ENCODE measurements around the gene ANO10.
A peak's percentile ranks its signal among the peaks of the same experiment; 100 is the strongest.
"Not testable (repeated sequence)": the region's sequence is repeated elsewhere in the genome, so short reads cannot be mapped to it uniquely, and the experiment has no call there.

Gene ANO10

DNA sequence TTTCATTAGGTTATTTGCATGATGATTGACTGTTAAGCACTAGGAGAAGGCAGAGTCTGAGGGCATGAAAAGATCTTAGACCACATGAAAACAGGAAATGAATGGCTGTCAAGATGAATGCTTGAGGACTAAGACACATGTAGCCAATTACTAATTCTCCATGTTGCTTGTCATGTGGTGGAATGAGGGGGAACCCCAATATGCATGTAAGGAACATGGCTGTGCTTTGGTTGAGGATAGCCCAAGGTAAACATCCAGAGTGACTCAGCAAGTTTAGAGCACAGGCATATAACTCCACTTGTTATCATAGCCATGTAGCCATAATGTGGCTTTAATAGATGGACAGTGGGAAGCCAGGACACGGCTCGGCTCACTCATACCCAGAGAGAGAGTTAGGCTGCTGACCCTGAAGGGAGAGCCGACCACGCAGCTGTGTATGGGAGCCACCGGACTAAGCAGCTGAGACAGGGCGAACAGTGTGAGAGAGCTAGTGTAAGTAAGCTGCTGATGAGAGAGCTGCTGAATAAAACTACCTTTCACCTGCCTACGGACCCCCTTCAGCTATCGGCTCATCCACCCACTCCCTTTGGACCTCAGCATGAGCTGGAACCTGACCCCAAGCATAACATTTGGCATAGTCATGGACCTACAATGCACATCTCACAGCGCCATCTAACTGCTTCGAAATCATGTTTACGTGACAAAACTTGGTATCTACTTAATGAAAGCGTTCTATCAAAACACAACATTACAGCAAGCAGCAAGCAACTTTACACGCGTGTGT lies 37.6 kb downstream of the ANO10 start:
- DNase-seq (ENCODE audit: extremely low spot score, insufficient read length, low read depth) (no peak), FAIRE-seq (no peak)

GRCh38 chr3:43583481-43583880 lies 38.3 kb downstream of the ANO10 start:
- no peak for FAIRE-seq
- DNase-seq (ENCODE audit: extremely low spot score, insufficient read length, low read depth): no peak

GRCh38 chr3:43582866-43583265 lies 38.9 kb downstream of the ANO10 start:
- FAIRE-seq (no peak), DNase-seq (ENCODE audit: extremely low spot score, insufficient read length, low read depth) (no peak)

GRCh38 chr3:43581343-43581742 lies 40.5 kb downstream of the ANO10 start:
- DNase-seq (ENCODE audit: extremely low spot score, insufficient read length, low read depth) (no peak), FAIRE-seq (no peak)

DNA sequence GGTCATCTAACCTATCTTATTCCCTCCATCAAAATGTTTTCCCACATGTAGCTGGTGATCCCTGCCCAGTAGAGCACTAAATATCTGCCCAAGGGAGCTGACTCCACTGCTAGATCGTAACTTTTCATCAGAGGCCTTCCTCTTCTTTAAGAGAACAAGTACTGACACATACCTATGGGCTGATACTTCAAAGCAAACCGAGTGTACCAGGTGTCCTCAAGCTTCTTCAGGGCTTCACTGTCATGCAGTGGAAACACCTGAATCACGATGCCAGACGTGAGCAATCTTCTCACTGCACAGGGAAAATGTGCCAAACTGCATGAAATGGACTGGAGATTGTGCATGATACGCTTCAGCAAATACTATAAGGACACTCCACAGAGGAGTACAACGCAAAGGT lies 41.6 kb downstream of the ANO10 start:
- DNase-seq (ENCODE audit: extremely low spot score, insufficient read length, low read depth): no peak
- no peak for FAIRE-seq

GRCh38 chr3:43573576-43573975 lies 48.2 kb downstream of the ANO10 start:
- DNase-seq (ENCODE audit: extremely low spot score, insufficient read length, low read depth): no peak
- FAIRE-seq: no peak

DNA sequence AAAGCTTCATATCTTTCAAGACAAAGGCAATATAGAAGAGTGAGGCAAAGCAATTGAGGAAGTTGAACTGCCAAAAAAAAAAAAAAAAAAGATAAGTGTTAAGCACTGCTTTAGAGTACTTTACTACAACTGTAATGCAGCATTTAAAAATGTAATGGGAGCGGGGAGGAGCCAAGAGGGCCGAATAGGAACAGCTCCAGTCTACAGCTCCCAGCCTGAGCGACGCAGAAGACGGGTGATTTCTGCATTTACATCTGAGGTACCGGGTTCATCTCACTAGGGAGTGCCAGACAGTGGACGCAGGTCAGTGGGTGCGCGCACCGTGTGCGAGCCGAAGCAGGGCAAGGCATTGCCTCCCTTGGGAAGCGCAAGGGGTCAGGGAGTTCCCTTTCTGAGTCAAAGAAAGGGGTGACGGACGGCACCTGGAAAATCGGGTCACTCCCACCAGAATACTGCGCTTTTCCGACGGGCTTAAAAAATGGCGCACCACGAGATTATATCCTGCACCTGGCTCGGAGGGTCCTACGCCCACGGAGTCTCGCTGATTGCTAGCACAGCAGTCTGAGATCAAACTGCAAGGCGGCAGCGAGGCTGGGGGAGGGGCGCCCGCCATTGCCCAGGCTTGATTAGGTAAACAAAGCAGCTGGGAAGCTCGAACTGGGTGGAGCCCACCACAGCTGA lies 56.0 kb downstream of the ANO10 start:
- not testable (repeated sequence) for DNase-seq (ENCODE audit: extremely low spot score, insufficient read length, low read depth); FAIRE-seq

GRCh38 chr3:43559961-43560360 lies 61.9 kb downstream of the ANO10 start:
- FAIRE-seq (no peak), DNase-seq (ENCODE audit: extremely low spot score, insufficient read length, low read depth) (no peak)

DNA sequence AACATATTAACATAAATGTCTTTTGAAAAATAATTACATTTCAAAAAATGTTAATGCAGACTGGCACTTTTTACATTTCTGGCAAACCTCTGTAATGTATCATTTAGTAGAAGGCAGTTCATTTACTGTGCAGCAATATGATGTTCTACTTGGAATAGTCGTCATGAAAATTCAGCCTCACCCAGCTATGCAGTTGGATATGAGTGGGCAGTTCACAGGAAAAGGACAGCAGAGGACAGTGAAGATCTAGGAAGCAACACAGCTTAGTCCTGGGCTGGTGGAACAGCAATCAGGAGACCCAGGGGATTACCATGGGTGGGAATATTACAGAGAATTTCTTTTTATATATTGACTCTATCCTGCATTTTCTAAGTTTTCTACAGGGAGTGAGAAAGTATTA lies 63.6 kb downstream of the ANO10 start:
- FAIRE-seq (no peak), DNase-seq (ENCODE audit: extremely low spot score, insufficient read length, low read depth) (no peak)

DNA sequence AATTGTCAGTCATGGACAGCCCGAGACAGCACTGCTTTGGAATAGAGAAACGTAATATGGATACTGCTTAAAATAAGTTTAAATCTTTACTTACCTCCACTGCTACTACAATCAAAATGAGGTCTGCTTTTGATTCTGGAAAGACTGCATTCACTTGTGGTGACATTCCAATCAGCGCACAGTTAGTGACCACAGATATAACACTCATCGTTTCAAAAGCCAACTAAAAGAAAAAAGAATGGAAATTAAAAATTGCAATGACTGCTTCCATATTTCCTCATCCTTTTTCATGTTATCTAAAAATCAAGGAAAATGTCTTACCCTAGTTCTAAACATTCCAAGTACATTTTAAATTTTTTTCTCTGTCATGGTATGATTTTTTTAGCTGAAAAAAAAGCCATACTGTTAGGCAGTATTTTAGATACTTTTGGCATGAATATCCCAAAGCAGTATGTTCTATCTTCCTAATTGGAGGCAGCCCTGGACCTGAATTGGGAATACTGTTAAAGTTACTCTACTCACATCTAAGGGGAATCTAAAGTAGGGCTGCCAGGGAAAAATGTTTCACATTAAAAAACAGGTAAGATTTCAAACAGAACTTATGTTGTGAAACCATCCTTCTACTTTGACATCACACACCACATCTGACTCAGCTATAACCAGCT lies 72.1 kb downstream of the ANO10 start:
- DNase-seq (ENCODE audit: extremely low spot score, insufficient read length, low read depth): no peak
- no peak for FAIRE-seq

DNA sequence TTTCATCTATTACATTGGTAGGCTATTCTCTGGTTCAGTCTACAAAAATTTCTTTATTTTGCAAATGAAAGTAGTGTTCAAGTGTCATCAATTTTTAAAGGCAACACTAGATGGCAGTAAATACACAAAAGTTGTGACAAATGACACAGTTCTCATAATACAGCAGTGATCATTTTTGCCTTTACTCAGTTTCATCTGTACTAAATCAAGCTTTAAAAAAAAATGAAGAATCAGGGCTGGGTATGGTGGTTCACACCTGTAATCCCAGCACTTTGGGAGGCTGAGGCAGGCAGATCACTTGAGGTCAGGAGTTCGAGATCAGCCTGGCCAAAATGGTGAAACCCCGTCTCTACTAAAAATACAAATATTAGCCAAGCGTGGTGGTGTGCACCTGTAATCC lies 77.5 kb downstream of the ANO10 start:
- DNase-seq (ENCODE audit: extremely low spot score, insufficient read length, low read depth): not testable (repeated sequence)
- peak; percentile 85 for FAIRE-seq

DNA sequence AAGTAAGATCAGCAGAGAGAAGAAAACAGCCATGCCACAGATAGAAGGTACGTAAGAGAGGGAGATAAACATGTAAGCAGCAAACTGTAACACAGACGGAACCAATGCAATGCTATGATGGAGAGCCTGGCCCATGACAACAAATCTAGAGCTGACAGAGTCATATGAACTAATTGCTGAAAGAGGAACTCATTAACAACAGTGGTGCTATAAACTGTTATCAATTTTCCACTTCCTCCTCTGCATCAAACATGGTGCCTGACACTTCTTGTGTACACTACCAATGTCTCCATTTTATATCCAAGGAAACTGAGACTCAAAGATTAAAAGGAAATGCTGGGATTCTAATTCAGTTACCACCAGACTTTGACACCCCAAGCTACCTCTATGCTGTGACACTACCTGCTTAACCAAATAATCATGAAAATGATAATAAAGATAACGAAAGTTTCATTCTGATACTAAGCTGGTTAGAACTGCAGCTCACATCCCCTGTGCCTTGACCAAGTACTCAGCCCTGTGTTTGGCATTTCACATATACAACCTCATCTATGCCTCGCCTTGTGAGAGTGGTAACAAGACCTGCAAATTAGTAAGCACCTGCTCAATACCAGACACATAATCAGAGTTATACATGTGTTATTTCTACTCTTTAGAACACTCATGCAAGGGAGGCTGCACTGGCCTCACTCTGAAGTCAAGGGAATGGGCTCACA lies 79.3 kb downstream of the ANO10 start:
- no peak for FAIRE-seq
- no peak for DNase-seq (ENCODE audit: extremely low spot score, insufficient read length, low read depth)

DNA sequence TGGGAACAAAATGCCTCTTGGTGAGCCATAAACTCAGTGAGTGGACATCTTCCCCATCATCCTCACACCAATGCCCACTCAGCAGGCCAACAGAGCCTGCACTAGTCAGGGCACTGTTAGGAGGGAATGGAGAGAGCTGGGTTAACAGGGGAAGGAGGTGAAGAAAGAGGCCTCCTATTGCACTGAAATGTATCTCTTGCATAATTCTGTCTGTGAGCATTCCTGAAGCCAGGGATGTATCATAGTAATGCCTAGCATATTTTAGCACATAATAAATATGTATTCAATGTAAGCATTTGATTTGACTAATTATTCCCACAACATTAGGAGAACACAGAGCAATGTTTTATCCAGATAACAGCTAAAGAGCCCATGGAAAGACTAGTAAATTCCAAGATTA lies 81.2 kb downstream of the ANO10 start:
- no peak for DNase-seq (ENCODE audit: extremely low spot score, insufficient read length, low read depth)
- no peak for FAIRE-seq

DNA sequence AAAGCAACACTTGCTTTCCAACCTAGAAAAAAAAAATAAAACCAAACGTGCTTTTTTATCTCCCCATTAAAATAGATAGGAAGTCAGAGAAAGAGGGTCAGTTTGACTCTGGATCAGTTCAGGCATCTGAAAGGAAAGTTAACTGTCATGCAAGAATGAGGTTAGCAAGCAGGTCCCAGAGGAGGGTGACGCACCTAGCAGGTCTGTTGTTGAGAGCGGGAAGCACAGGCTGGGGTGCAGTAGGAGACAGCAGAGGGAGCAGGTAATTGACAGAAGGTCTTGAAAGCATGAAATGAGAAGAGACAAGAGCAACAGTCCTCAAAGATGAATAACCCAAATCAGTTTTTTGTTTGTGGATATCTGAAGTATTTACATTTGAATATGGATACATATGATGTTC lies 82.5 kb downstream of the ANO10 start:
- DNase-seq (ENCODE audit: extremely low spot score, insufficient read length, low read depth) (no peak), FAIRE-seq (no peak)

DNA sequence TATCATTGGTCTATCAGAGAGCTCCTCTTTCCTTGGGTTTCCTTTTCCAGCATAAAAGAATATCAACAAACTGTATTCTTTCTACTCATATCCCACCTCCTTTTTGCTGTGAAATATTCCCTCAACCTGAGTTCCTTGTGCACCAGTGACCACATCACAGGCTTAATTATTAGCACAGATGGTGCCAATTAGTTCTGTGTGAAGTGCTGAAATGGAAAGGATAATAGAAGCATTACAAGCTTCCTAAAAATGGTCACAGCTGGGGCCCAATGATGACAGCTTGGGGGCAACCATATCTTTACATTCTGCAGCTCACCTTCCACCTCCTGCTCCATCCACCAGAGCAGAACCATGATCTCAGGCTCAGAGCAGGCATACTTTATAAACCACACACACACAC lies 84.6 kb downstream of the ANO10 start:
- FAIRE-seq (no peak), DNase-seq (ENCODE audit: extremely low spot score, insufficient read length, low read depth) (no peak)

GRCh38 chr3:43534675-43535074 lies 87.1 kb downstream of the ANO10 start:
- no peak for DNase-seq (ENCODE audit: extremely low spot score, insufficient read length, low read depth)
- FAIRE-seq: no peak

GRCh38 chr3:43533009-43533408 lies 88.8 kb downstream of the ANO10 start:
- DNase-seq (ENCODE audit: extremely low spot score, insufficient read length, low read depth) (no peak), FAIRE-seq (no peak)

GRCh38 chr3:43531835-43532234 lies 90.0 kb downstream of the ANO10 start:
- FAIRE-seq (no peak), DNase-seq (ENCODE audit: extremely low spot score, insufficient read length, low read depth) (no peak)

- no peak for FAIRE-seq
These were observed 93.2 kb downstream of the ANO10 start for GRCh38 chr3:43528498-43529099.

DNA sequence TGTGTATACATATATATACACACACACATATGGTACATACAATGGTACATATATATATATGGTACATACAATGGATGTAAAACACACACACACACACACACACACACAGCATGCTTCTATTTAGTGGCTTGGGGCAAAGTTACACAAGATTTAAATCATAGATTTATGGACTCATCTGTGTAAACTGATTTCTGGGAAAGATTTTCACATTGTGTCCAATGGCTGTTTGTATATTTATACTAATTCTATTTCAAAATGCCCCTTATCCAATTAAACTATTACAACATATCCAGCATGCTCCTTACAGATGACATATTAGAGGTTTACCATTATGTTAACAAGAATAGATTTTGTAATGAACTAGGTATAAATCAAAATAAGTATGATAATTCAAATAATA lies 94.9 kb downstream of the ANO10 start:
- DNase-seq (ENCODE audit: extremely low spot score, insufficient read length, low read depth): no peak
- no peak for FAIRE-seq

More at GRCh38 chr3:43528498-43529099, 93.2 kb downstream of the ANO10 start:
- DNase-seq (ENCODE audit: extremely low spot score, insufficient read length, low read depth): no peak
